IPS-NIHi11 (cell line): Measurements from ENCODE around the gene ANTXRL.
"Not testable (repeated sequence)": the region's sequence is repeated elsewhere in the genome, so short reads cannot be mapped to it uniquely, and the experiment has no call there.

Experiments used
- DNase-seq: peaks from one replicate; pipeline ENCODE4 v3.0.0; 2012; ENCODE audit warnings: mixed read lengths, low spot score

ANTXRL gene

GRCh38 chr10:46254467-46254866, 32.3 kb upstream of the ANTXRL start:
- DNase-seq = no peak

DNA sequence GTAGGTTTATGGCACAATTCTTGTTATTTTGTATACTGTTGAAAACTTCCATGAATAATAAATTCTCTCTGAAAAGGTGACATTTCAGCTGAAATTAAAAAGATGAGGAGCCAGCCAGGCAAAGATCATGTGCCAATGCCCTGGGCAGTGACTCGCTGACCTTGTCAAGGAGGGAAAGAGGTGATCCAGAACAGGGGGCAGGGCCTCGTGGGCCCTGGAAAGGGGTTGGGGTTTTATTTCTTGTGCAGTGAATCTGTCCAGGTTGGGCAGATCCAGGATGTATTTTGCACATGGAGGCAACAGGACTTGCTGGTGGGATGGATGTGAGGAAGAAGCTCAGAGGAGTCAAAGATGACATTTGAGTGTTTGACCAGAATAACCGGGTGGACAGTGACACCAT, 31.6 kb upstream of the ANTXRL start:
- not testable (repeated sequence) for DNase-seq

DNA sequence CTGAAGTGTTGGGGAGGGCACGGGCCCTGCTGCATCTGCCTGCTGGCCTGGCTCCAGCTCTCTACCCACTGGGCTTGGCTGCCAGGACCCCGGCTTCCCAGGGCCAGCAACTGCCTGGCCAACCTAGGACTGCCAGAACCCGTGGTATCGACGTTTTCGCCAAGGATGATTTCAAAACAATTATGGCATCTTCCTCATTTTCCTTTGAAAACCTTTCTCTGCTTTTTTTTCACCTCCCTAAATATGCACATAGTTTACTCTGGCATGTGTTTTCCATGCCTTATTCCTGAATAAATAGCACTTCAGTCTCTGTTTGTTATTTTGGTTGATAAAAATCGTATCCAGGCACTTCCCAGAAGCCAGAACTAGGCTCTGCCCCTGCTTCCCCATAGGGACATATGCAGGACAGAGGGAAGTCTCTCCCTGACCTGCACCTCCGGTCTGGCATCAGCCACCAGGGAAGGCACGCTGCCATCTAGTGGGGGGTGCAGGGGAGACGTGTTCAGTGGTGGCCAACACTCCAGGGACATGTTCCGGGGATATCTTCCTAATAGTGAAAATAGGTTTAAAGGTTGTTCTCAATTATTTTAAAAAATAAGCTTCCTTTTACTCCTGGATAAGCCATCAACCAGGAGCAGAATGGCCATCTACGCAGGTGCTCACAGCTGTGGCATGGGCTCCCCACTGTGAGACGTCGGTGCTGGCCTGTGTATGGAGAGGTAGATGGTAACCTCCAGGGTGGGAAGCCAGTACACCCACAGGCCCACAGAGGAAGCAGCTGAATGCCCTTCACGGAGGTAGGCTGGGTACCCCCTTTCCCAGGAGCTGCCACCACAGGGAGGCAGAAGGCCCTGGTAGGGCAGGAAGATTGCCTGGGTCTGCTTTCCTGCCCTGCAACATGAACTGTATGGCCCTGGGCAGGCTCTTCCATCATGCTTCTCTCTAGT, 30.7 kb upstream of the ANTXRL start:
- DNase-seq = peak; percentile 85

- DNase-seq = no peak
Measured at GRCh38 chr10:46257099-46257498, 29.7 kb upstream of the ANTXRL start.

- DNase-seq = not testable (repeated sequence)
Measured at GRCh38 chr10:46262906-46263560, 23.8 kb upstream of the ANTXRL start.

- DNase-seq = no peak
Measured at GRCh38 chr10:46263831-46264268, 22.9 kb upstream of the ANTXRL start.

- no peak for DNase-seq
Measured at GRCh38 chr10:46264336-46264735, 22.5 kb upstream of the ANTXRL start.

- no peak for DNase-seq
Measured at GRCh38 chr10:46264737-46265368, 21.9 kb upstream of the ANTXRL start.

DNA sequence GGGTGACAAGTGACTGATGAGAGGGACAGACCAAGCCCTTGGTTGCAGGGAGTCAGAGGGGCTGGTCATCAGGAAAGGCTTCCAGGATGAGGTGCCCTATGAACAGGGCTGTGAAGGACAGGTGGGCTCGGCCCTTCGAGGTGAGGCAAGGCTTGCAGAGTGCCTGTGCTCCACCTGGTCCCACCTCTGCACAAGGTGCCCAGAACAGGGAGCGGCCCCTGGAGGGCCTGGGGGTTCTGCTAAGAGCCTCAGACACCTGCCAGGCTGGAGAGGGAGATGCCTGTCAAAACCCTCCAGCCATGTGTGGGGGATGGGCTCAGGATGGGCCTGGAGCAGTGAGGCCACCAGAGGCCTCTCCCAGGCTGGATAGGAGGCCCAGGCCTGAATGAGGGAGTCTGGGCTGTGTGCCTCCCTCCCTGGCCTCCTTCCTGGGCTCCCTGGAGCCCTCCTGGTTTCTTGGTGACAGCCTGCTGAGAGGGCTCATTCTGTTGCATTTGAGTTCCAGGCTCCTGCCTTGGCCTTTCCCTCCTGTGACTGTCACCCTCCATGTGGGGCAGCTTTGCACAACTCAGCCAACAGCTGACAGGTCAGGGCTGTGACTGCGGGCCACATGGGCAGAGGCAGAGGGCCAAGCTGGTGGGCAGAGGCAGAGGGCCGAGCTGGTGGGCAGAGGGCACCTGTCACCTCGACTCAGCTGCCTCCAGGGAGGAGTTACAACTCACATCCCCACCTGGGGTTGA, 21.1 kb upstream of the ANTXRL start:
- not testable (repeated sequence) for DNase-seq

- DNase-seq = no peak
Measured at GRCh38 chr10:46266306-46266985, 20.4 kb upstream of the ANTXRL start.

- DNase-seq = no peak
Measured at GRCh38 chr10:46267132-46267985, 19.4 kb upstream of the ANTXRL start.

DNA sequence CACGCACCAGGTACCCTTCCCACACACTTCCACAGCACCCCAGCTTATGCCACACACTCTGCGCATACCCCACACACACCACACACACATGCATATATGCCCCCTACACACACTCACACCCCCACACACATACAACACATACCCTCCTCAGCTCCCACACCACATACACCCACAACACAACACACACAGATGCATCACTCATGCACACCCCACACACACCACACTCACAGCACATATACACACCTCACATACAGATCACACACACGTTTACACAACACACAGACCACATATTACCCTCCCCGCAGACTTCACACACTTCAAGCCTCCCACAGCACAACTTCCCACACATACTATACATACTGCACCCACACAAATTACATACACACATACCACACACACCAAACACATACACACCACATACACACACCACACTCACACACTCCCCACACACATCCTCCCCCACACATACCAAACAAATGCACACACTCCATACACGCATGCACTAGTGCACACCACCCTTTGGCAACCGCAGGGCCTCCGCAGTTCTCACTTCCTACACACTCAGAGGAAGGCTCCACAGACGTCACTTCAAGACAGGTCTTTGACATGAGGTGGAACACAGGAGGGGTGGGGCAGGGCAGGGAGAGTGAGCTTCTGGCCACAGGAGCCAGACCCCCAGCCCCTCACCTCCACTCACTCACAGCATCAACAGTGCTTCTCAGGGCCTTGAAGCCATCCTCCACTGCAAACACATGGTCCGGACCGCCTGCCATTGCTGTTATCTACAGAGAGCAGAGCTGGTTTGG, 18.5 kb upstream of the ANTXRL start:
- no peak for DNase-seq

DNA sequence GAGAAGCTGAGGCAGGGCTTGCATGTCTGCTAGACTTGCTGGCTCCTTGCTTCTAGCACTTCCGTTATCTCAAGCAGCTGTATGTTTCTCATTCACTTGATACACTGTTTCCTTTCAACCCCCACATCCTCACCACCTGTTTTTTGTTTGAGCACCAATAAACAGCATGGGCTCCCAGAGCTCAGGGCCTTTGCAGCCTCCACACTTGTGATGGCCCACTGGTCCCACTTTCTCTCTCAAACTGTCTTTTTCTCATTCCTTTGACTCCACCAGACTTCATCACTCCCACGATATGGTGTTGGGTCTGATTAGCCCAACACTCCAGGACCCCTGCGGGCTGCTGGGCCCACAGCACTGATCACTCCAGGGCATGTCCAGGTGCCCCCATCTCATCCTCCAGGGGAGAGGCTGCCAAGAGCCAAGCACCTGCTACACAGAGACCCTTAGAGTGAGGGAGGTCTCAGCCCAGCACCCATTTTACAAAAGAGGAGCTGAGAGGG, 17.2 kb upstream of the ANTXRL start:
- not testable (repeated sequence) for DNase-seq

DNA sequence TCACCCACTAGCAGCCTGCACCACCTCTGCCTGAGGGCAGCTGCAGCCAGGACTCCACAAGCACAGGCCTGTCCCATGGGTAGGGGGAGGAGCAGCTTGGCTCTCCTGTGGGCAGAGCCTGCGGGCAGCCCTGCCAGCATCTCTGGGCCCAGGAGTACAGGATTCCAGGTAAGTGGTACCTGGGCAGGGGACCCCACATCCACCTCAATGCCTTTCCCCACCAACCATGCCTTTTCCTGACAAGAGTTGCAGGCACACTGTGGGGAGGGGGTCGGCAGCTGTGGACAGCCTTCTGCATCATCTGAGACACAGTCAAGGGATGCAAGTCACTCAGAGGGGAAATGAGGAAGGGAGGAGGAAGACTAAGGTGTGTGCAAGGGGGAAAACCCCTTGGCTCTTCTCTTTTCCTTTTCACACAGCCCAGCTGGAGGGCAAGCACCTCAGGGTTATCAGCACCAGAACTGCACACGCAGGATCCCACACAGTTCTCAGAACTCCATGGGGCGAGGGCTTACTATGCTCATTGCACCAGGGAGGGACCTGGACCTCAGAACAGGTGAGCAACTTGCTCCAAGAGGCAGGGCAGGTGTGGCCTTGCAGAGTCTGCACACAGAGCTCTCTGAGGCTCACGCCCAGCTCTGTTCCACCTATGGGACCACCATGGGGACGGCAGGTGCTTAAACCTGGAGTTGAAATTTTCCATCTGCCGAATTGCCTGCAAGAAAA, 16.5 kb upstream of the ANTXRL start:
- no peak for DNase-seq

- not testable (repeated sequence) for DNase-seq
Measured at GRCh38 chr10:46270963-46271530, 15.8 kb upstream of the ANTXRL start.

DNA sequence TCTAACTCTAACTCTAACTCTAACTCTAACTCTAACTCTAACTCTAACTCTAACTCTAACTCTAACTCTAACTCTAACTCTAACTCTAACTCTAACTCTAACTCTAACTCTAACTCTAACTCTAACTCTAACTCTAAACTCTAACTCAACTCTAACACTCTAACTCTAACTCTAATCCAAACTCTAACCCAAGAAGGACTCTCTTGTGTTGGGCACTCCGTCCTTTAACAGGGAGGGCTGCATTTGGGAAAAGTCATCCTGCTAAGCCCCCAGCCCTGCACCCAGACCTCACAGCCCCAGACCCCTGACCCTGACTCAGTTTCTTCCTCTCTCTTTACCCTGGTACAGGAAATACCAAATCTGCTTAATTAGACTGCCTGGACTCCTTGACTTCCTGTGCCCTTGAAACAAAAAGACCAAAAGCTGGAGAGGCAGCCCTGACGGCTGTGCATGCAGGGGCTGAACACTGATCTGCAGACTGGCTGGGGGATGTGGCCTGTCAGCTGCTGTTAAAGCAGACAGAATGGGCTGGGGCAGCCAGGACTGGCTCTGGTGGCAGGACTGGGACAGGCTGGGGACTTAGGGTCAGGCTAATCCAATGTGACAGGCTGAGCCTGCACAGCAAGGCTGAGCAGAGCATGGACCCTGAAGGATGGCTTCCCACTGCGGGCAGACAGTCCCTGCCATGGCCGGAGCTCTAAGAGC, 14.8 kb upstream of the ANTXRL start:
- DNase-seq = not testable (repeated sequence)

GRCh38 chr10:46272863-46273415, 13.9 kb upstream of the ANTXRL start:
- no peak for DNase-seq
